HepG2 (cell line): ENCODE measurements around the gene RNU4-1.

ENCODE experiments used
- CTCF ChIP-seq: sonication (generic); formaldehyde crosslinking; IDR thresholded peaks from 2 replicates; pipeline ENCODE4 v1.5.0; 2020; ENCODE audit warnings: mild to moderate bottlenecking, missing genetic modification reagents, moderate library complexity
- KDM1A ChIP-seq: IDR thresholded peaks from 2 replicates; pipeline ENCODE4 v1.6.1; 2016; ENCODE audit warnings: missing compliant biosample characterization
- MTA1 ChIP-seq: sonication (generic); formaldehyde crosslinking; IDR thresholded peaks from 2 replicates; pipeline ENCODE4 v1.4.0; 2020; ENCODE audit warnings: missing genetic modification reagents, mild to moderate bottlenecking, borderline replicate concordance
- MXI1 ChIP-seq: IDR thresholded peaks from 3 replicates; pipeline ENCODE4 v1.6.1; 2012; ENCODE audit warnings: low read depth, low read length, inconsistent platforms, borderline replicate concordance
- SMC3 ChIP-seq: IDR thresholded peaks from 2 replicates; pipeline ENCODE4 v1.6.1; 2011; ENCODE audit warnings: low read length, improper control_type of control experiment
- WIZ ChIP-seq: sonication (generic); formaldehyde crosslinking; IDR thresholded peaks from 2 replicates; pipeline ENCODE4 v1.5.1; 2020; ENCODE audit warnings: mild to moderate bottlenecking, missing genetic modification reagents
- ZNF138 ChIP-seq: sonication (generic); formaldehyde crosslinking; IDR thresholded peaks from 2 replicates; pipeline ENCODE4 v1.5.0; 2020; ENCODE audit warnings: mild to moderate bottlenecking, low read depth, missing genetic modification reagents
- ZNF317 ChIP-seq: sonication (generic); formaldehyde crosslinking; IDR thresholded peaks from 2 replicates; pipeline ENCODE4 v1.5.0; 2020; ENCODE audit warnings: mild to moderate bottlenecking, missing genetic modification reagents

GRCh38 chr12:120292411-120292660 is 701 bp downstream of the RNU4-1 start:
- TF ChIP-seq ZNF317 (CRISPR knock-in tag) (no peak), KDM1A (CRISPR knock-in tag) (no peak), MTA1 (CRISPR knock-in tag) (no peak), SMC3 (no peak), CTCF (no peak), WIZ (CRISPR knock-in tag) (no peak), ZNF138 (CRISPR knock-in tag) (no peak), MXI1 (no peak)
